Colon (tissue), 2 donors: ENCODE results near the gene MPPED1.

Experiments
- FAIRE-seq: peaks from 2 replicates; lab custom pipeline; 2012; peaks lifted over from hg19 to GRCh38; lab: Jason Lieb, UNC
- donor health status: control.
- donor health status: control.

The MPPED1 gene

GRCh38 chr22:43392385-43392989 is 19.3 kb upstream of the MPPED1 start:
- no peak for FAIRE-seq

- no peak for FAIRE-seq
Observed at GRCh38 chr22:43393132-43393843, 18.5 kb upstream of the MPPED1 start.

GRCh38 chr22:43393844-43394474 is 17.9 kb upstream of the MPPED1 start:
- FAIRE-seq: no peak

GRCh38 chr22:43395086-43395695 is 16.6 kb upstream of the MPPED1 start:
- FAIRE-seq: no peak

GRCh38 chr22:43396321-43396933 is 15.4 kb upstream of the MPPED1 start:
- FAIRE-seq: no peak

GRCh38 chr22:43396934-43397457 is 14.8 kb upstream of the MPPED1 start:
- no peak for FAIRE-seq

- no peak for FAIRE-seq
Observed at GRCh38 chr22:43397766-43398165, 14.0 kb upstream of the MPPED1 start.

GRCh38 chr22:43398246-43398645 is 13.6 kb upstream of the MPPED1 start:
- no peak for FAIRE-seq

- no peak for FAIRE-seq
Observed at GRCh38 chr22:43398910-43399309, 12.9 kb upstream of the MPPED1 start.

- FAIRE-seq: no peak
Observed at GRCh38 chr22:43399338-43399979, 12.4 kb upstream of the MPPED1 start.

GRCh38 chr22:43399980-43400358 is 11.8 kb upstream of the MPPED1 start:
- FAIRE-seq: no peak

GRCh38 chr22:43400449-43400848 is 11.4 kb upstream of the MPPED1 start:
- no peak for FAIRE-seq

- no peak for FAIRE-seq
Observed at GRCh38 chr22:43401233-43401632, 10.6 kb upstream of the MPPED1 start.

GRCh38 chr22:43401661-43402060 is 10.2 kb upstream of the MPPED1 start:
- FAIRE-seq: no peak

GRCh38 chr22:43402128-43402527 is 9.7 kb upstream of the MPPED1 start:
- no peak for FAIRE-seq

GRCh38 chr22:43404673-43405385 is 7.0 kb upstream of the MPPED1 start:
- no peak for FAIRE-seq

GRCh38 chr22:43406186-43406790 is 5.5 kb upstream of the MPPED1 start:
- no peak for FAIRE-seq

GRCh38 chr22:43407591-43407990 is 4.2 kb upstream of the MPPED1 start:
- FAIRE-seq: no peak

- no peak for FAIRE-seq
Observed at GRCh38 chr22:43408009-43408408, 3.8 kb upstream of the MPPED1 start.

GRCh38 chr22:43409046-43409445 is 2.8 kb upstream of the MPPED1 start:
- no peak for FAIRE-seq

GRCh38 chr22:43409800-43410199 is 2.0 kb upstream of the MPPED1 start:
- FAIRE-seq: no peak
